Measurements from ENCODE around the gene JAZF1.
"Not testable (repeated sequence)": the region's sequence is repeated elsewhere in the genome, so short reads cannot be mapped to it uniquely, and the experiment has no call there.

The JAZF1 gene

DNA sequence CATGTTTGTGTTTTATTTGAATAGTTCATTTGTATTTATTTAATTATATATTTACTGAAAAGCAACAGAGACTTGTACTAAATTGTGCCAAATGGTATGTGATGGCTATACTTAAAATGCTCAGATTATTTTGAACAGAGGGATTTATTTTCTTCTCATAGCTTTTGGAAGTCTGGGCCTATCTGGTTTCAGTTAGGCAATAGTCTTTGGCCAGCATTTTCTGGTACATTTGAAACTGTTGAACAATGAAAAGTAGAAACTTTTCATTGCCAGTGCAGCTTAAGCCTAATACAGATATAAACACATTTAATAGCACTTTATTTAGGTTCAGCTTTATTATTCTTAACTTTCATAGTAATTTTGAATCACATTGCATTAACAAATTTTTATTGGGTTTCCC, 252.6 kb downstream of the JAZF1 start:
- DNase-seq (ENCODE audit: low read depth): no peak
- TF ChIP-seq, protein P1, sequence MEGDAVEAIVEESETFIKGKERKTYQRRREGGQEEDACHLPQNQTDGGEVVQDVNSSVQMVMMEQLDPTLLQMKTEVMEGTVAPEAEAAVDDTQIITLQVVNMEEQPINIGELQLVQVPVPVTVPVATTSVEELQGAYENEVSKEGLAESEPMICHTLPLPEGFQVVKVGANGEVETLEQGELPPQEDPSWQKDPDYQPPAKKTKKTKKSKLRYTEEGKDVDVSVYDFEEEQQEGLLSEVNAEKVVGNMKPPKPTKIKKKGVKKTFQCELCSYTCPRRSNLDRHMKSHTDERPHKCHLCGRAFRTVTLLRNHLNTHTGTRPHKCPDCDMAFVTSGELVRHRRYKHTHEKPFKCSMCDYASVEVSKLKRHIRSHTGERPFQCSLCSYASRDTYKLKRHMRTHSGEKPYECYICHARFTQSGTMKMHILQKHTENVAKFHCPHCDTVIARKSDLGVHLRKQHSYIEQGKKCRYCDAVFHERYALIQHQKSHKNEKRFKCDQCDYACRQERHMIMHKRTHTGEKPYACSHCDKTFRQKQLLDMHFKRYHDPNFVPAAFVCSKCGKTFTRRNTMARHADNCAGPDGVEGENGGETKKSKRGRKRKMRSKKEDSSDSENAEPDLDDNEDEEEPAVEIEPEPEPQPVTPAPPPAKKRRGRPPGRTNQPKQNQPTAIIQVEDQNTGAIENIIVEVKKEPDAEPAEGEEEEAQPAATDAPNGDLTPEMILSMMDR (conservative IDR thresholded peaks at IDR 0.05; ENCODE audit: low read depth, low read length): no peak
- no peak overlapping the region for H3K4me3 ChIP-seq (ENCODE audit: low read depth, low read length)

DNA sequence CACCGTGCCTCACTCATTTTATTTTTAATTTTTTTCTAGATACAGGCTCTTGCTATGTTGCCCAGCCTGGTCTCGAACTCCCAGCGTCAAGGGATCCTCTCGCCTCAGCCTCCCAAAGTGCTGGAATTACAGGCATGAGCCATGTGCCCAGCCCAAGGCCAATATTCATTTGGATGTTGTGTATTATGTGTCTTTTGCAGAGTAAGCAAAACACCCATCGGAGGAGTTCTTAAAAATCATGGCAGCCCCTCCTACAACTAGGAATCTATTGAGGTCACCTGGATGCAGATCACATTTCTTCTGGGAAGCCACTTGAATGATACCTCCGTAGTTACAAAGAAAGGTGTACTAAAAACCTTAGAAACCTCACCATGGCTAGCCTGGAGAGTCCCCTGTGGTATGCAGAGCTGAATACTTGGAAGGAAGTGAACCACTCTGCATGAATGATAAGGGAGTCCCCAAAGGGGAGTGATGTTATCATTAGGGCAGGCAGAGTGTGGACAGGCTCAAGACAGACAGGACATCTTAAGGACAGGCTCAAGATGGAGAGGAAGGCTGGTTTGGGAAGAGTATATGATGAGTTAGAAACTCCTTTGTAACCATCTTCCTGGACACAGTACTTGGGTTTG, 254.9 kb downstream of the JAZF1 start:
- no peak overlapping the region for H3K4me3 ChIP-seq (ENCODE audit: low read depth, low read length)
- TF ChIP-seq, protein P1 (conservative IDR thresholded peaks at IDR 0.05; ENCODE audit: low read depth, low read length): no peak
- DNase-seq (ENCODE audit: low read depth): no peak

DNA sequence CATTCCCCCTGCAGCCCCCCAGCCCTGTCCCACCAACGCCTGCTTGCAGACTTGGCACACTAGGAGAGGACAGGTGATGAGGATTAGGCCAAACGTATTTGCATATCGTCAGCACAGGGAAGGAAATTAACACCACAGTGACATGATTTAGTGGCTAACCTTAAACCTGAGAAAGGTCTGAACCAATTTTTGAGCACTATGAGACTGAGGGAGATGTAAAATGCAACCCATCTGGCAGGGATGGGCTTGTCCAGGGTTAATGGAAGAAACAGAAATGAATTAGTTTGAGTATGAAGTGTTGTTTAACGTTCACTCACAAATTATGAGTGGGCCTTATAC, 257.0 kb downstream of the JAZF1 start:
- H3K4me3 ChIP-seq (ENCODE audit: low read depth, low read length): no peak overlapping the region
- no peak for DNase-seq (ENCODE audit: low read depth)
- TF ChIP-seq, protein P1 (conservative IDR thresholded peaks at IDR 0.05; ENCODE audit: low read depth, low read length): no peak

GRCh38 chr7:27922907-27923641, 257.5 kb downstream of the JAZF1 start:
- TF ChIP-seq, protein P1 (conservative IDR thresholded peaks at IDR 0.05; ENCODE audit: low read depth, low read length): no peak
- DNase-seq (ENCODE audit: low read depth): peak; percentile 17

GRCh38 chr7:27922389-27922788, 258.2 kb downstream of the JAZF1 start:
- H3K4me3 ChIP-seq (ENCODE audit: low read depth, low read length); DNase-seq (ENCODE audit: low read depth): not testable (repeated sequence)

More at GRCh38 chr7:27922907-27923641, 257.5 kb downstream of the JAZF1 start:
- no peak overlapping the region for H3K4me3 ChIP-seq (ENCODE audit: low read depth, low read length)

DNA sequence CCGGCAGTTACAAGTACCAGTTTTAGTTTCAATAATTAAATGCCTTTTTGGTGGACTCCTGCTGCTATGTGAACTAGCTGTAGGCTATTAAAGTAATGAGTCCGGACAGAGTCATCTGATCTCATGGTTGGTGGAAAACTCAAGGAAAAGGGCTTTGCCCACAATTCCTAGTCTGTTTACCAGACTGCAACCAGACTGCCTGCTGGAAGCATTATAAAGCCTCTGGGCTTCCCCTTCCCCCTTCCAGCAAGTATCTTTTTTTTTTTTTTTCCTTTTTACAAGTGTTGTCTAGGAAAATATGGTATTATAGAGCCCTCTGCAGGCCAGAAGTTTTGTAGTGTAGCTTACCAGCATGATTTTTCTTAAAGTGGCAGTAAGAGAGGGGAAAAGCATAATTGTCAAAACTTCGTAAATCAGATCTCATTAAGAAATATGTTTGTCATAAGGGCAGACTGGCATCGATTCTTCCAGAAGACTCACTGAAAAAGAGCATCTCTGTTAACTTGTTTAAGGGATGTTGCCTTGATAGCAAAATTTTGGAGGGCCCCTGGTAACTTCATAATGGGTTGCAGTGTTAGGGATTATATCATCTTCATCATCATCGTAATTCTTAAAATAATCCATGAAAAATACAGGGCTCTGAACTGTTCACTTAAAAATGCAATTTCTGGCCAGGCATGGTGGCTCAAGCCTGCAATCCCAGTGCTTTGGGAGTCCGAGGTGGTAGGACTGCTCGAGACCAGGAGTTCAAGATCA, 259.3 kb downstream of the JAZF1 start:
- DNase-seq (ENCODE audit: low read depth): peak; percentile 91
- no peak overlapping the region for H3K4me3 ChIP-seq (ENCODE audit: low read depth, low read length)
- TF ChIP-seq, protein P1 (conservative IDR thresholded peaks at IDR 0.05; ENCODE audit: low read depth, low read length): peak; percentile 61

DNA sequence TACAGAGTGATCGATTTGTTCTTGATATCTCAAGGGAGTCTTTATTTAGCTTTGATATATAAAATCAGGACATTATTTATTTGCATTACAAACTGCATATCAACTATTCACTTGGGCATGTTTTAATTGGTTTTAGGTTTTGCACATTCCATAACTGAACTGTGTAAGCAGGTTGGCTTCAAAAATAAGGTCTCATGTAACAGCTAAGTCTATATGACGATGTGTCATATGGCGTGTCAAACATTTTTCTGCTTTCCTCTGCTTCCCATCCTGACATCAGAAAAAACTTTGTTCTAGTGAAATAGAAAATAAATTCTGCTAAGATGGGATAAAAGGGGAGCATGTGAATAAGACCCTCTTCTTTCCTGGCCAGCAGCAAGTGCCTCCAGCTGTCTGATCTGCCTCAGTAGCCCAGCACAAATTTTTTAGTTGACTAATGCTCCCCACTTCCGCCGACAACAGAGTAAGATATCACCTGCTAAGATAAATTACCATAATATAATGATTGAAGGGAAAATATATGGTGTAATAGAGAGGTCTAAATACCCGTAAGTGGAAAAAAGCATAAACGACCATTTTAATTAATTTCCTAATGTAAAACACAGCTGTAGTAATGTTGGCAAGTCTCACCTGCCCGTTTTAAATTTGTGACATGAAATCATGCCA, 260.2 kb downstream of the JAZF1 start:
- TF ChIP-seq, protein P1 (conservative IDR thresholded peaks at IDR 0.05; ENCODE audit: low read depth, low read length): no peak
- no peak for DNase-seq (ENCODE audit: low read depth)
- no peak overlapping the region for H3K4me3 ChIP-seq (ENCODE audit: low read depth, low read length)

All from choroid plexus epithelial cell (primary cell).